LHCN-M2 (cell line): Measurements from ENCODE around the gene SPTBN1. TPM values are rescaled to one million over a fixed set of nuclear protein-coding genes. Genes with fewer than 3 reads are reported as not detected.
A peak's percentile ranks its signal among the peaks of the same experiment; 100 is the strongest.
"Not testable (repeated sequence)": the region's sequence is repeated elsewhere in the genome, so short reads cannot be mapped to it uniquely, and the experiment has no call there.

Source experiments
- DNase-seq: peaks from one replicate; pipeline ENCODE4 v3.0.0-alpha.2; 2012; ENCODE audit warnings: low read depth
- total RNA-seq: library from RNA; depleted of rRNA; stranded (reverse); fragments of >200 nt; gene quantifications from 2 replicates; pipeline ENCODE4 v1.2.3, GENCODE V29; 2014

The SPTBN1 gene
- total RNA-seq, 1 experiment from 2014 or later = 169 TPM

- no peak for DNase-seq
Observed at GRCh38 chr2:54671010-54671409, 214.9 kb downstream of the SPTBN1 start.

- DNase-seq = no peak
Observed at GRCh38 chr2:54671875-54672589, 215.9 kb downstream of the SPTBN1 start.

GRCh38 chr2:54672590-54673456 is 216.7 kb downstream of the SPTBN1 start:
- DNase-seq = no peak

- no peak for DNase-seq
Observed at GRCh38 chr2:54673501-54673998, 217.4 kb downstream of the SPTBN1 start.

GRCh38 chr2:54675281-54675680 is 219.2 kb downstream of the SPTBN1 start:
- no peak for DNase-seq

- DNase-seq = no peak
Observed at GRCh38 chr2:54675738-54676137, 219.6 kb downstream of the SPTBN1 start.

- no peak for DNase-seq
Observed at GRCh38 chr2:54676656-54677055, 220.5 kb downstream of the SPTBN1 start.

GRCh38 chr2:54677476-54678265 is 221.5 kb downstream of the SPTBN1 start:
- no peak for DNase-seq

GRCh38 chr2:54678719-54679118 is 222.6 kb downstream of the SPTBN1 start:
- no peak for DNase-seq

- DNase-seq = peak; percentile 53
Observed at GRCh38 chr2:54680397-54681041, 224.4 kb downstream of the SPTBN1 start.

GRCh38 chr2:54681416-54681815 is 225.3 kb downstream of the SPTBN1 start:
- DNase-seq = no peak

- DNase-seq = no peak
Observed at GRCh38 chr2:54683596-54683995, 227.5 kb downstream of the SPTBN1 start.

GRCh38 chr2:54685263-54685775 is 229.2 kb downstream of the SPTBN1 start:
- no peak for DNase-seq

GRCh38 chr2:54687595-54688152 is 231.5 kb downstream of the SPTBN1 start:
- DNase-seq = no peak

- DNase-seq = no peak
Observed at GRCh38 chr2:54691445-54692135, 235.5 kb downstream of the SPTBN1 start.

- DNase-seq = no peak
Observed at GRCh38 chr2:54692556-54692955, 236.4 kb downstream of the SPTBN1 start.

- no peak for DNase-seq
Observed at GRCh38 chr2:54695378-54695777, 239.3 kb downstream of the SPTBN1 start.

GRCh38 chr2:54697934-54698333 is 241.8 kb downstream of the SPTBN1 start:
- no peak for DNase-seq

- DNase-seq = not testable (repeated sequence)
Observed at GRCh38 chr2:54698926-54699325, 242.8 kb downstream of the SPTBN1 start.

- no peak for DNase-seq
Observed at GRCh38 chr2:54699665-54700064, 243.5 kb downstream of the SPTBN1 start.
